Lung (tissue), 12 donors: ENCODE measurements around the gene CAPN9. TPM values are rescaled to one million over a fixed set of nuclear protein-coding genes. Genes with fewer than 3 reads are reported as not detected.

Experiments
- ATAC-seq: fragments of 200-7000 bp; cut with Tn5 transposase; one replicate; pipeline ENCODE4 v1.9.1; 2020; ENCODE audit warnings: moderate number of reproducible peaks; ENCODE audit not compliant: insufficient read depth, low FRiP score
- DNase-seq, 3 donors: peaks; one replicate each; pipeline ENCODE4 v3.0.0-alpha.2; 2013 to 2017
- H3K27ac ChIP-seq, 2 donors: one replicate each; pipeline ENCODE4 v1.5.1; 2013; ENCODE audit warnings: mild to moderate bottlenecking in 2 of 2, moderate library complexity in 2 of 2, control low read depth in 1 of 2, inconsistent platforms in 1 of 2, low read depth in 1 of 2, low read length in 1 of 2
- H3K27me3 ChIP-seq, 3 donors: one replicate each; pipeline ENCODE4 v1.5.1; 2013; ENCODE audit warnings: low read length in 2 of 3; ENCODE audit not compliant: control insufficient read depth in 3 of 3, insufficient read depth in 3 of 3
- H3K36me3 ChIP-seq, 4 donors: one replicate each; pipeline ENCODE4 v1.5.1; 2013; ENCODE audit warnings: low read length in 4 of 4, mild to moderate bottlenecking in 1 of 4, moderate library complexity in 1 of 4; ENCODE audit not compliant: control insufficient read depth in 4 of 4, insufficient read depth in 4 of 4
- H3K4me1 ChIP-seq, 5 donors: one replicate each; pipeline ENCODE4 v1.5.1; 2013; ENCODE audit warnings: low read length in 5 of 5, mild to moderate bottlenecking in 2 of 5, moderate library complexity in 1 of 5; ENCODE audit not compliant: control insufficient read depth in 5 of 5, insufficient read depth in 5 of 5
- H3K4me3 ChIP-seq: one replicate; pipeline ENCODE4 v1.5.1; 2013; ENCODE audit warnings: mild to moderate bottlenecking, control low read depth, moderate library complexity
- H3K9ac ChIP-seq, 2 donors: one replicate each; pipeline ENCODE4 v1.5.1; 2013; ENCODE audit warnings: low read length in 2 of 2, control low read depth in 1 of 2; ENCODE audit not compliant: insufficient read depth in 1 of 2
- H3K9me3 ChIP-seq, 4 donors: one replicate each; pipeline ENCODE4 v1.5.1; 2013; ENCODE audit warnings: low read length in 3 of 4, mild to moderate bottlenecking in 1 of 4, moderate library complexity in 1 of 4; ENCODE audit not compliant: control insufficient read depth in 4 of 4, insufficient read depth in 3 of 4
- CTCF ChIP-seq: IDR thresholded peaks from 2 replicates; pipeline ENCODE4 v1.5.1; 2012; ENCODE audit warnings: mild to moderate bottlenecking; ENCODE audit errors: control extremely low read depth, extremely low read depth
- WGBS, 2 donors: extraction: QIAGEN DNeasy Blood & Tissue Kit; methylation state at CpG; one replicate each; pipeline ENCODE4 v1.1.7; 2013; 5-methylcytosine and 5-hydroxymethylcytosine counted together
- polyA plus RNA-seq, 2 donors: library from polyadenylated mRNA; stranded (reverse); fragments of 200-250 nt; gene quantifications; one replicate each; pipeline ENCODE4 v1.2.1, GENCODE V29; 2013
- total RNA-seq, 2 donors: library from RNA; depleted of rRNA in 1 of 2; stranded (reverse); fragments of >200 nt in 1 of 2; gene quantifications; one replicate each; pipeline ENCODE4 v1.2.1, GENCODE V29; 2014 to 2021
- donor health status: control.
- donor health status: control.
- donor health status: Bipolar disorder and iron deficiency.
- donor health status: healthy.
- donor health status: DM: yes; HTN: yes; CAD: no.

CAPN9 gene
- total and polyA plus RNA-seq, 4 donors = 2.2 to 13.2 (median 7.6) TPM

- DNase-seq (no peak), ATAC-seq (no peak)
- no peak overlapping the region for H3K9ac ChIP-seq
- H3K4me1 ChIP-seq = peaks cover 0 to 33% (median 11%) of the 10 kb centered on the region in 5 donors
- 87 to 90% methylated on average over 4 of the region's 4 CpGs for WGBS, 2 donors
- no peaks in the 10 kb centered on the region for H3K9me3 ChIP-seq
- H3K27ac ChIP-seq = no peak overlapping the region
- no peaks in the 10 kb centered on the region for H3K27me3 ChIP-seq
- no peaks in the 10 kb centered on the region for H3K36me3 ChIP-seq
- H3K4me3 ChIP-seq = no peak overlapping the region
- no peak for TF ChIP-seq CTCF
Measured at GRCh38 chr1:230746617-230747016, 571 bp upstream of the CAPN9 start.

- H3K27me3 ChIP-seq = no peaks in the 10 kb centered on the region
- H3K4me3 ChIP-seq = no peak overlapping the region
- peaks cover 0 to 39% (median 14%) of the 10 kb centered on the region in 5 donors for H3K4me1 ChIP-seq
- peak overlapping the region in 1 of 2 donors; percentile 66 for H3K27ac ChIP-seq
- no peak overlapping the region for H3K9ac ChIP-seq
- DNase-seq (no peak), ATAC-seq (no peak)
- no peak for TF ChIP-seq CTCF
- H3K36me3 ChIP-seq = no peaks in the 10 kb centered on the region
- 68 to 85% methylated on average over 16 of the region's 16 CpGs for WGBS, 2 donors
- peaks cover 0 to 2% (median 0%) of the 10 kb centered on the region in 4 donors for H3K9me3 ChIP-seq
Measured at GRCh38 chr1:230747890-230748800, 957 bp downstream of the CAPN9 start.

GRCh38 chr1:230749150-230749549 lies 2.0 kb downstream of the CAPN9 start:
- Histone ChIP-seq H3K36me3 (no peaks in the 10 kb centered on the region), H3K27ac (no peak overlapping the region), H3K9ac (no peak overlapping the region), H3K4me1 (peaks cover 0 to 39% (median 15%) of the 10 kb centered on the region in 5 donors), H3K9me3 (peaks cover 0 to 2% (median 0%) of the 10 kb centered on the region in 4 donors), H3K4me3 (no peak overlapping the region), H3K27me3 (no peaks in the 10 kb centered on the region)
- ATAC-seq = no peak
- WGBS, 2 donors = 81 to 85% methylated on average over 12 of the region's 12 CpGs
- no peak for DNase-seq
- no peak for TF ChIP-seq CTCF
